GM12801 (cell line): Measurements from ENCODE around the gene METTL24.

Experiments
- TF ChIP-seq, protein P1 (sequence below): IDR thresholded peaks from one replicate; pipeline ENCODE4 v1.5.1; 2011; ENCODE audit warnings: control low read depth; ENCODE audit not compliant: insufficient read length; ENCODE audit errors: extremely low read depth

The METTL24 gene

DNA sequence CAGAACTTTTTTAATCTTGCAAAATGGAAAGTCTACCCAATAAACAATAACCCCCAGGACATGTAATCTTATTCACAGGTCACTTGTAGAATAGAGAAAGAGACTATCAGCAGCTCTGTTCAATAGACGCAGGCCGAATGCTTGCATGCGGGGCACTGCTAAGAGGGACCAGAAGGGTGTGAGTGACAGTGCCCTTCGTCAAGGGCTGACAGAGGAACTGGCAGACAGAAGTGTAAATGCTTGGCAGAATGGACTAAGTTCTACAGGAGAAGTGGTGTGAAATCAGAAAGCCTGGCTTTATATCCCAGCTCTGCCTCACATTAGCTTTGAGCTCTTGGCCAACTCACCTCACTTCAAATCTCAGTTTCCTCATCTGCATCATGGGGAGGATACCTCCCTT, 36.3 kb upstream of the METTL24 start:
- TF ChIP-seq, protein P1, sequence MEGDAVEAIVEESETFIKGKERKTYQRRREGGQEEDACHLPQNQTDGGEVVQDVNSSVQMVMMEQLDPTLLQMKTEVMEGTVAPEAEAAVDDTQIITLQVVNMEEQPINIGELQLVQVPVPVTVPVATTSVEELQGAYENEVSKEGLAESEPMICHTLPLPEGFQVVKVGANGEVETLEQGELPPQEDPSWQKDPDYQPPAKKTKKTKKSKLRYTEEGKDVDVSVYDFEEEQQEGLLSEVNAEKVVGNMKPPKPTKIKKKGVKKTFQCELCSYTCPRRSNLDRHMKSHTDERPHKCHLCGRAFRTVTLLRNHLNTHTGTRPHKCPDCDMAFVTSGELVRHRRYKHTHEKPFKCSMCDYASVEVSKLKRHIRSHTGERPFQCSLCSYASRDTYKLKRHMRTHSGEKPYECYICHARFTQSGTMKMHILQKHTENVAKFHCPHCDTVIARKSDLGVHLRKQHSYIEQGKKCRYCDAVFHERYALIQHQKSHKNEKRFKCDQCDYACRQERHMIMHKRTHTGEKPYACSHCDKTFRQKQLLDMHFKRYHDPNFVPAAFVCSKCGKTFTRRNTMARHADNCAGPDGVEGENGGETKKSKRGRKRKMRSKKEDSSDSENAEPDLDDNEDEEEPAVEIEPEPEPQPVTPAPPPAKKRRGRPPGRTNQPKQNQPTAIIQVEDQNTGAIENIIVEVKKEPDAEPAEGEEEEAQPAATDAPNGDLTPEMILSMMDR: no peak

DNA sequence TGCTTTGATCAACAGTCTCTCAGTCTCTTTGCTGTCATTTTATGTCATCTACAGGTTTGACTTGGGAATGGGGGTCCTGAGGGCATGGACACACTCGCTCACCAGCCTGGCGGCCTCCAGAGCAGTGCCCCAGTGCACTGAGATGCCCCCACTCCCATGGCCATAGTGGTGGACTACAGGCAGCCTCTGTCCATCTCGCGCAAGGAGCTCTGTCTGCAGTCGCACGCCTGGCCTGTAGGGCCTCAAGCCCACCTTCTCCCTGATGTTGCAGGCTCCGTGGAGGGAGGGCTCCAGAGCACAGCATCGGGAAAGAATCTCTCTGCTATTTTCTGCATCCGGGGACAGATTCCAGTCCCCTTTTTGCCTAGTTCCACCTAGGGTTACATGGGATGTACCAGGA, 34.6 kb upstream of the METTL24 start:
- TF ChIP-seq, protein P1: no peak

DNA sequence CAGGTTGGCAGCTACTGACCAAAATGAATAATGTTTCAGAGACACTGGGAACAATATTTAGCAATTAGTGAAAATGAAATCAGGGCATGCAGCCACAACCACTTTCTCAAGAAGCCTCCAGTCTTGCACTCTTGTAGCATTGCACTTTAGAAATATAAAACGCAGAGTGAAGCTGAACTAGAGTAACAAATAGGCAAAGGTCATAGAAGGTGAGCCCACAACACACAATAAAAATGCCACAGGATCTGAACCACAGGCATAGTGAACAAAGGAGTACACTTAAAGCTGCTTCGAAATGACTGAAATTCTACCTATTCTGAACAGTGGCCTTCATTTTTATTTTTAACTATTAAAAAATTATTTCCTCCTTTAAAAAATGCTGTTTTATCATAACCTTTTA, 32.3 kb upstream of the METTL24 start:
- TF ChIP-seq, protein P1: no peak

DNA sequence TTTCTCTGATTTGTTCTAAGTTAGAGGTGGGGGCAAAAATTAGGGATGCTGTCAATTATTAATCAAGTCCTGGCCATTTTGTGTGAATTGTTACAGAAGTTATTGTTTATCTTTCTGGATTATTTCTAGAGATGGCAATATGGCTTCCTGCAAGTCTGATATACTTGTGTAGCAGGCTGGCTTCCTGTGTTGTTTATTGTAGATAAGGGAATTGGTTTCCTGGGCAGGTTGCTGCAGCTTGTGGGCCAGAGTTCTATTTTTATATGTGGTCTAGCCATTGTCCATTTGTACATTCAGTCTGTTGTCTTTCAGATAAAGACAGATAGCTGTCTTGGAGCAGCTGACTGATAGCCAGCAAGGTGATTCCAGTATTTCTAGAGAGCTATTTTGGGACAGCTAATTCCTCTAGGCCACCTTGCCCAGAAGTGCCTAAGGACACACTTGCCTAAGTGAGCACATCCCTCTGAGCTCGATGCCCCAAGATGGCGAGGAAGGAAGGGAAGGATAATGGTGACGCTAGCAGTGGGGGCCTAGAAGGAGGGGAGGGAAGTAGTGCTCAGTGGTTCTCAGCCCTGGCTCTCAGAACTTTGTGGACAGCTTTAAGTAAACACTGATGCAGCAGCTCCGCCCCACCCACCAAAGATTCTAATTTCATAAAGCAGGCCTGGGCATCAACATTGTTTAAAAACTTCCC, 31.7 kb upstream of the METTL24 start:
- TF ChIP-seq, protein P1: no peak

DNA sequence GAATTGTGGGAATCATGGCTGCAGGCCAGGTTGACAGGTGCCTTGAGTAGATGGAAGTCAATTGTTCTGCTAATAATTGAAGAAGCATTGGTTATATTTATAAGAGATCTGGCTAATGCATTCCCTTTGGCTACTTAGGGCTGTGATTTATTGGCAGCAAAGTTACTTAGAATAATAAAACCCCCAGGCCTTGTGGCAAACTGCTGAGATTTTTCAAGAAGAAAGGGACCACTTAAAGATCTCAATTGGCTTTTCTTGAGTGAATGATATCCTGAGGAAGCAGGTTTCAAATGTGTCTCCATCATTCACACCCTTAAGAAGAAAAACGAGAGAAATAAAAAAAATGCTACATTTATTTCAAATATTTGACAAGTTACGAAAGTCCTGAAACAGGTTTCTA, 29.8 kb upstream of the METTL24 start:
- TF ChIP-seq, protein P1: no peak

DNA sequence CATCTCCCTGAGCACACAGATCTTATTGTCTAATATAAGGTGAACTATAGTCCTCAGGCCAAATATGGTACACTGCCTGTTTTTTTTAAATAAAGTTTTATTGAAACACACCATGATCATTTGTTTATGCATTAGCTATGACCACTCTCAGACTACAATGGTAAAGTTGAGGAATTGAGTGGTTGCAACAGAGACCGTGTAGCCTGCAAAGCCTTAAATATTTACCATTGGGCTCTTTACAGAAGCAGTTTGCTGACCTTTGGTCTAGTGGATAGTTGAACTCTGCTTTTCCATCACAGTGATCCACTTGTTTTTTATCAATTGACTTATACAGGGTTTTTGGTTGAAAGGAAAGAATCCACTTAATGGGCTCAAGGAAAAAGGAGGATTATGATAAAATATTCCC, 27.3 kb upstream of the METTL24 start:
- TF ChIP-seq, protein P1: no peak

DNA sequence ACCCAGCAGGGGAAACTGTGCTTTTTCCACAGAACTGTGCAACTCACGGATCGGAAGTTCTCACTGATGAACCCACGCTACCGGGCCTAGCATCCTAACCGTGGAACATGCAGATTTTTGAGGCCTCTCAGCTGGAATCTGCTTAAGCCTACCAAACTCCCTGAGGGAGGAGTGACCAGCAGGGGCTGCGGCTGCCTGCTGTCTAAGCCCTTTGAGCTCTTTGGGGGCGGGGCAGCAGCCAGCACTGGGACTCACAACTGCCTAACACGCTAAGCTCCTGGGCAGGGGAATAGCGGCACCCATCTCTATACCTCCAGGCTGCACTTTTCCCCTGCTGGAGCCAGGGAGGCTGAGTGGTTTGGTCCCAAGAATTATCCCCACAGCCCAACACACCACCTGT, 20.4 kb upstream of the METTL24 start:
- TF ChIP-seq, protein P1: no peak
